Loucy (cell line): ENCODE data around the gene FBN1.

Experiments used
- H2AFZ ChIP-seq: fragments of 200-600 bp; sonication (generic); 2 replicates; pipeline ENCODE4 v1.6.0; 2016; ENCODE audit warnings: antibody characterized with exemption, mild to moderate bottlenecking, low read length, moderate library complexity
- H3F3A ChIP-seq: fragments of 200-600 bp; 2 replicates; pipeline ENCODE4 v1.6.0; 2016; ENCODE audit warnings: antibody characterized with exemption, low read depth, mild to moderate bottlenecking
- H3K27me3 ChIP-seq: fragments of 200-600 bp; sonication (generic); 2 replicates; pipeline ENCODE4 v1.6.1; 2014; ENCODE audit warnings: low read length, mild to moderate bottlenecking; ENCODE audit not compliant: insufficient read depth, poor library complexity, severe bottlenecking
- H3K36me3 ChIP-seq: fragments of 200-600 bp; sonication (generic); 2 replicates; pipeline ENCODE4 v1.6.1; 2016; ENCODE audit warnings: low read length; ENCODE audit not compliant: insufficient read depth
- H3K4me1 ChIP-seq: fragments of 200-600 bp; sonication (generic); 2 replicates; pipeline ENCODE4 v1.5.1; 2014; ENCODE audit warnings: low read length, mild to moderate bottlenecking; ENCODE audit not compliant: insufficient read depth, poor library complexity, severe bottlenecking
- H3K4me2 ChIP-seq: fragments of 200-600 bp; sonication (generic); 2 replicates; pipeline ENCODE4 v1.6.0; 2014; ENCODE audit warnings: antibody characterized with exemption, low read length, low read depth, mild to moderate bottlenecking; ENCODE audit not compliant: poor library complexity, severe bottlenecking
- H3K4me3 ChIP-seq: fragments of 200-600 bp; sonication (generic); 2 replicates; pipeline ENCODE4 v1.5.1; 2014; ENCODE audit warnings: low read length, mild to moderate bottlenecking, mixed read lengths; ENCODE audit not compliant: poor library complexity, severe bottlenecking
- H3K79me2 ChIP-seq: fragments of 200-600 bp; sonication (generic); 2 replicates; pipeline ENCODE4 v1.6.1; 2014; ENCODE audit warnings: low read length; ENCODE audit not compliant: insufficient read depth
- H3K9ac ChIP-seq: fragments of 200-600 bp; sonication (generic); 2 replicates; pipeline ENCODE4 v1.6.0; 2014; ENCODE audit warnings: mild to moderate bottlenecking, low read depth, low read length, moderate library complexity; ENCODE audit not compliant: poor library complexity, severe bottlenecking
- H3K9me2 ChIP-seq: fragments of 200-600 bp; sonication (generic); replicated peaks from 2 replicates; pipeline ENCODE4 v1.6.1; 2016; ENCODE audit warnings: low read depth, low read length, mixed read lengths
- H3K9me3 ChIP-seq: fragments of 200-600 bp; sonication (generic); 2 replicates; pipeline ENCODE4 v1.6.1; 2014; ENCODE audit warnings: mild to moderate bottlenecking, antibody characterized with exemption, low read length, low read depth; ENCODE audit not compliant: insufficient read depth
- H4K20me1 ChIP-seq: fragments of 200-600 bp; sonication (generic); 2 replicates; pipeline ENCODE4 v1.6.0; 2014; ENCODE audit warnings: antibody characterized with exemption, low read length, mild to moderate bottlenecking; ENCODE audit not compliant: insufficient read depth, poor library complexity, severe bottlenecking
- CTCF ChIP-seq: fragments of 200-600 bp; sonication (generic); conservative IDR thresholded peaks from 2 replicates; pipeline ENCODE4 v1.5.1; 2014; ENCODE audit warnings: mild to moderate bottlenecking, antibody characterized with exemption, low read length
- EZH2phosphoT487 ChIP-seq: fragments of 200-600 bp; IDR thresholded peaks from 2 replicates; pipeline ENCODE4 v1.6.1; 2018; ENCODE audit warnings: antibody characterized with exemption, mild to moderate bottlenecking, moderate library complexity, borderline replicate concordance

FBN1 gene

DNA sequence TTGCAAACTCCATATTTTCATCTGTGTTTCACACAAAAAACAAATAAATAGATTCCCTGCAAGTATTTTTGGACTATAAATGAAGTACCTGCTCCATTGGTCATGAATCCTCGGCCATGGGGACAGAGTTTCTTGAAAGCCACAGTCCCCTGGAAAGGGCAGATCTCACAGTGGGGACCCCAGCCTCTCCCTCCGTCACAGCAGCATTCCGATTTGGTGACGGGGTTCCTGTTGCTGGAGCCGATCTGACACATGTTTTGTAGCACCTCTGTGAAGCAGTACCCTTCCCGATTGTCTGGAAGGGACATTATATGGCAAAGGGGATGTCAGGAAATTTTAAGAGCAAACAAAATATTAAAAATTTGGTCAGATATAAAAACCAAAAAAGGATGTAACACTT is 218.0 kb downstream of the FBN1 start:
- Histone ChIP-seq H3K9ac (no peak overlapping the region), H3K36me3 (no peaks in the 10 kb centered on the region), H3K27me3 (no peaks in the 10 kb centered on the region), H3K79me2 (no peaks in the 10 kb centered on the region), H4K20me1 (no peaks in the 10 kb centered on the region), H3K4me2 (no peak overlapping the region), H3K9me2 (no peaks in the 10 kb centered on the region), H2AFZ (no peak overlapping the region), H3F3A (no peaks in the 10 kb centered on the region), H3K9me3 (no peaks in the 10 kb centered on the region), H3K4me3 (no peak overlapping the region), H3K4me1 (no peaks in the 10 kb centered on the region)
- no peak for TF ChIP-seq EZH2phosphoT487
- TF ChIP-seq CTCF, result no peak

GRCh38 chr15:48426941-48427340 is 218.6 kb downstream of the FBN1 start:
- Histone ChIP-seq H3K9me2 (no peaks in the 10 kb centered on the region), H3K36me3 (no peaks in the 10 kb centered on the region), H3K4me1 (no peaks in the 10 kb centered on the region), H2AFZ (no peak overlapping the region), H3K9ac (no peak overlapping the region), H4K20me1 (no peaks in the 10 kb centered on the region), H3F3A (no peaks in the 10 kb centered on the region), H3K4me3 (no peak overlapping the region), H3K27me3 (no peaks in the 10 kb centered on the region), H3K4me2 (no peak overlapping the region), H3K79me2 (no peaks in the 10 kb centered on the region), H3K9me3 (no peaks in the 10 kb centered on the region)
- no peak for TF ChIP-seq CTCF
- no peak for TF ChIP-seq EZH2phosphoT487

GRCh38 chr15:48426044-48426443 is 219.5 kb downstream of the FBN1 start:
- no peaks in the 10 kb centered on the region for H3F3A ChIP-seq
- H3K9me2 ChIP-seq, result no peaks in the 10 kb centered on the region

More at GRCh38 chr15:48426044-48426443, 219.5 kb downstream of the FBN1 start:
- H4K20me1 ChIP-seq, result no peaks in the 10 kb centered on the region
- no peak overlapping the region for H3K9ac ChIP-seq
- no peak overlapping the region for H3K4me2 ChIP-seq
- H3K36me3 ChIP-seq, result no peaks in the 10 kb centered on the region
- no peaks in the 10 kb centered on the region for H3K9me3 ChIP-seq
- no peaks in the 10 kb centered on the region for H3K4me1 ChIP-seq
- no peaks in the 10 kb centered on the region for H3K79me2 ChIP-seq
- no peak overlapping the region for H2AFZ ChIP-seq
- TF ChIP-seq EZH2phosphoT487 (no peak), CTCF (no peak)
- H3K4me3 ChIP-seq, result no peak overlapping the region
- H3K27me3 ChIP-seq, result no peaks in the 10 kb centered on the region
